Thyroid gland (tissue), 4 donors: ENCODE results near the gene NKX2-4.

Experiments
- POLR2A ChIP-seq, 2 donors: fragments of 450-650 bp; IDR thresholded peaks; one replicate each; pipeline ENCODE4 v1.6.1; 2017; ENCODE audit warnings: antibody characterized with exemption in 2 of 2, mild to moderate bottlenecking in 2 of 2, moderate library complexity in 1 of 2
- TF ChIP-seq, protein P1 (sequence below), 6 experiments: fragments of 200-600 bp in 3 of 6; fragments of 450-650 bp in 3 of 6; sonication (generic) in 3 of 6; IDR thresholded peaks; one replicate each; pipeline ENCODE4 v1.5.1; 2016 to 2019; ENCODE audit warnings: antibody characterized with exemption in 6 of 6, mild to moderate bottlenecking in 2 of 6, inconsistent platforms in 1 of 6, moderate library complexity in 1 of 6

DNA sequence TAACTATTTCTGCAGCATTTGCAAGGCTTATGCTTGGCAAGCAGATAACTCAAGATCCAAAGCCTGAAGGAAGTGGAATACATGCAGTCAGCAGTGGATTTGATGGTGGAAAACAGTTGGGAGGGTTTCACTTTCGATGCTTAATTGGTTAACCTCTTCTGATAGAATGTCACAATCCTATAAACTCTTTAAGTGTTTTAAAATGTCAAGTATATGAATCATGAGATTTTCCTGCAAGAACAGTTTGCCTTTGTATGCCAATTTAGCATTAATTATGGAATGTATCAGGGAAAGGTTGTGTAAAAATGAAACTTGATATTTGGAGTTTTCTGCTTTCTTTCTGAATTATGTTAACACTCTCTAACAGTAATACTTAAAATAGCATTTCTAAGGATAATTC is 36.6 kb downstream of the NKX2-4 start:
- TF ChIP-seq, protein P1, sequence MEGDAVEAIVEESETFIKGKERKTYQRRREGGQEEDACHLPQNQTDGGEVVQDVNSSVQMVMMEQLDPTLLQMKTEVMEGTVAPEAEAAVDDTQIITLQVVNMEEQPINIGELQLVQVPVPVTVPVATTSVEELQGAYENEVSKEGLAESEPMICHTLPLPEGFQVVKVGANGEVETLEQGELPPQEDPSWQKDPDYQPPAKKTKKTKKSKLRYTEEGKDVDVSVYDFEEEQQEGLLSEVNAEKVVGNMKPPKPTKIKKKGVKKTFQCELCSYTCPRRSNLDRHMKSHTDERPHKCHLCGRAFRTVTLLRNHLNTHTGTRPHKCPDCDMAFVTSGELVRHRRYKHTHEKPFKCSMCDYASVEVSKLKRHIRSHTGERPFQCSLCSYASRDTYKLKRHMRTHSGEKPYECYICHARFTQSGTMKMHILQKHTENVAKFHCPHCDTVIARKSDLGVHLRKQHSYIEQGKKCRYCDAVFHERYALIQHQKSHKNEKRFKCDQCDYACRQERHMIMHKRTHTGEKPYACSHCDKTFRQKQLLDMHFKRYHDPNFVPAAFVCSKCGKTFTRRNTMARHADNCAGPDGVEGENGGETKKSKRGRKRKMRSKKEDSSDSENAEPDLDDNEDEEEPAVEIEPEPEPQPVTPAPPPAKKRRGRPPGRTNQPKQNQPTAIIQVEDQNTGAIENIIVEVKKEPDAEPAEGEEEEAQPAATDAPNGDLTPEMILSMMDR (IDR thresholded peaks at IDR 0.05): no peak
- TF ChIP-seq POLR2A (IDR thresholded peaks at IDR 0.05): no peak
